GM18861 (cell line): Measurements from ENCODE around the gene CHRM1.

Experiments
- ATAC-seq: cut with Tn5 transposase; IDR thresholded peaks from one replicate; pipeline ENCODE4 v1.9.1; 2021; ENCODE audit not compliant: unreplicated experiment

The CHRM1 gene

DNA sequence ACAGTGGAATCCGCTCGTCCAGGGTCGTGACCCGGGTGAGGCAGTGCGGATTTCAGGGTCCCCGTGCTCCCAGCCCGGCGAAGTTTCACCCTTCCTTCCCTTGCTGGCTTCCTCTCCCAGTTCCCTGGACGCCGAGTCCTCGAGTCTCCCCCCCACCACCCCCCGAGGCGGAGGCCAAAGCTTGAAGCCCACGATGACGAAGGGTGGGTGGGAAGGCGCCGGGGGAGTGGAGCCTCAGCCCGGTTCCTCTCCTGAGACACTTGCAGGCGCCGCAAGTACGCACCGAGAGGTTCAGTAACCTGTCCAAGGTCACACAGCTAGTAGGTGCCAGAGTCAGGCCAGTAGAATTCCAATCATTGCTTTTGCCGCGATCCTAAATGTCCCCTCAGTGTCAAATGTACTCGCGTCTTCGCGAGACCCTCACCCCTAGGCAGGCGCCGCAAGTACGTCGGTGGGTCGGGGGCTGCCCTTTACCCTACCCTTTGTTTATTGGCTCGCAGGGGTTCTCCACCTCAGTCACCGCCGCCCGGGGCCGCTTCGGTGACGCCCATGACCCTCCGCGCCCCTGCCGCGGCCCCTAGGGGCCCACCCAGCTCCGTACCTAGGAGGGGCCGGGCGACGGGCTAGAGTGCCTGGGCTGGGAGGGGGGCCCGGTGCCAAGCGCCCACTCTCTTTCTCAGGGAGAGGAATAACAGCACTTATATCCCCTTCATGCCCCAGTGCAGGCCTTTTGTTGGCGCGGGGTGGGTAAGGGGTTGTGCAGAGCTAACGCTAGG, 5.7 kb upstream of the CHRM1 start:
- no peak for ATAC-seq

DNA sequence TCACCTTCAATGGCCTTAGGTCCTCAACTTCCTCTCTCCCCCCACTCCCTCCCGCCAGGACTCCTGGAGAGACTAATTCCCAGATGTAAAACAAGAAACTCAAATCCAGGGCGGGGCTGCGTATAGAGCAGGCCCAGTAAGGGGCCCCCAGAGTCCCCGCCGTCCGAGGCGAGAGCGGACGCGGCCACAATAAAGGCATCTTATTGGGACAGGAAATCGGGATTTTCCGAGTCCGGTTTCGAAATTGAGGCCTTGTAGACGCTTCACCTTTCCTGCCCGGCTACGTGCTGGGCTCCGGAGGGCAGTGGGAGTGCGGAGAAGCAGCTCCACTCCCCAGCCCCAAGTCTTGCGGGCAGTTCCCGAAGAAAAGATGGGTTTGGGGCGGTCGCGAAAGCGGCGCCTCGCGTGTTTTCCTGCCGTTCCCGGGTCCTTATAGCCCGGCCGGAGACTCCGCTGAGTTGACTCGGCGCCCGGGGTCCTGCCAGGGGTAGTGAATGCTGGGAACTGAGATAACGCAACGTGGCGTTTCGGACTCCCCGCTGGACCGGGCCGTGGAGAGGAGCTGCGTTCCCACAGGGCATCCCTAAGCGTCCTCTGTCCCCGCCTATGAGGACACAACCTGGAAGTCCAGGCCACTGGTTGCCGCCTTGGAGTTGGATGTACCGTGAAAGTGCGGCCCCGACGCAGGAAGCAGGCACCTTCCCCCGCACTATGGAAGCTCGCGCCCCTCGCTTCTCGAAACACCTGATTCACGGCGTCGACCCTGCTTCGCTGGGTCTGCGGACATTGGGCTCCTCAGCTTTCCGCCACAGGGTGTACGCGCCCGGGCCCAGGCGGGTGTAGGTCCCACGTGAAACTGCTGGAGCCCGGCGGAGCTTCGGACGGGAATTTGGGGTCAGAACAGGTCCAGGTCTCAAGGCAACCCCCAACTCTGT, 4.8 kb upstream of the CHRM1 start:
- no peak for ATAC-seq

DNA sequence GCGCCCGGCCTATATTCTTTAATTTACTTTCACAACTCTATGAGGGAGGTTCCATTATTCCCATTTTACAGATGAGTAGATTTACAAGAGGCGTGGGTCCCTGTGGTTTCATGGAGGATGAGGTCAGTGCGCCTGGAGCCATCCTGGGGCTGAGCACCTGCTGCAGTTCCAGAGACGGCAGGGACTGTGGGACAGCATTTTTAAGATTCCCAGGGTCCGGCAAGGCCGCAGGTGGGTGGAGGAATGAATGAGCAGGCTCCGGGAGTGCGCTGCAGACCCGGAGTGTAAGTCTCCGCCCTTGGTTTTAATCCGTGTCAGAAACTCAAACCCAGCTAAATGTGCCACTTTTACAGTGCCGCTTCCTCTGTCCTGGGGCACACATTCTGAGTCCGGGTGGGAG, 4.1 kb upstream of the CHRM1 start:
- no peak for ATAC-seq

DNA sequence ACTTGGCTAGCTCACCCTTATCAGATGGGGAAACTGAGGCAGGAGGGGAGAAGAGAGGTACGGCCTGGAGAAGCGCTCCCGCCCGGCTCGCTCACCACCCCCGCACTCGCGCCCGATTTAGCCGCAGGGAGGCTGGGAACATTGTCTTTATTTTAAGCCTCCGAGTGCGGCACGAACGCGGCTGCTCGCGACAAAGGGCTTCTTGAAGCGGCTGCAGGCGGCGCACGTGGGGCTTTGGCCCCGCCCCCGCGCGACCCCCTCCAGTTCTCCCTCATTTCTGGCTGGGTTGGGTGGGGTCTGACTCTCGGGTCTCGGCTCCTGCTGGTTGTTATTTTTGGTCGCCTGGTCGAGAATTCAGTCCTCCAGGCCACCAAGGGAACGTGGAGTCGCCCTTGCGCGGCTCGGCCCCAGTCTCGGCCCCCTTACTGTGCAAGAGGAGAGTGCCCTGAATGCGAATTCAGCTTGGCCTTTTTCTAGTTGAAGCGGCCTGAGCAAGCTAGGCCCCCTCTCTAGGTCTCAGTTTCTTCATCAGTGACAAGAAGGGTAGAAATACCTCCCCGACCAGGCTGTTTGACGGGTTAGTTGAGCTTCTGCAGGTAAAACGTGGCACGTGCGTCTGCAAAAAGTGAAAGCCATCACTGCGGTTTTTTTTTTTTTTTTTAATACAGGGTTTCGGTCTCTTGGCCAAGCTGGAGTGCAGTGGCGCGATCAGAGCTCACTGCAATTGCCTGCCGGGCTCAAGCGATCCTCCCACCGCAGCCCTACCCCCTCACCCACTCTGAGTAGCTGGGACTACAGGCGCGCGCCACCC, 2.6 kb upstream of the CHRM1 start:
- no peak for ATAC-seq

DNA sequence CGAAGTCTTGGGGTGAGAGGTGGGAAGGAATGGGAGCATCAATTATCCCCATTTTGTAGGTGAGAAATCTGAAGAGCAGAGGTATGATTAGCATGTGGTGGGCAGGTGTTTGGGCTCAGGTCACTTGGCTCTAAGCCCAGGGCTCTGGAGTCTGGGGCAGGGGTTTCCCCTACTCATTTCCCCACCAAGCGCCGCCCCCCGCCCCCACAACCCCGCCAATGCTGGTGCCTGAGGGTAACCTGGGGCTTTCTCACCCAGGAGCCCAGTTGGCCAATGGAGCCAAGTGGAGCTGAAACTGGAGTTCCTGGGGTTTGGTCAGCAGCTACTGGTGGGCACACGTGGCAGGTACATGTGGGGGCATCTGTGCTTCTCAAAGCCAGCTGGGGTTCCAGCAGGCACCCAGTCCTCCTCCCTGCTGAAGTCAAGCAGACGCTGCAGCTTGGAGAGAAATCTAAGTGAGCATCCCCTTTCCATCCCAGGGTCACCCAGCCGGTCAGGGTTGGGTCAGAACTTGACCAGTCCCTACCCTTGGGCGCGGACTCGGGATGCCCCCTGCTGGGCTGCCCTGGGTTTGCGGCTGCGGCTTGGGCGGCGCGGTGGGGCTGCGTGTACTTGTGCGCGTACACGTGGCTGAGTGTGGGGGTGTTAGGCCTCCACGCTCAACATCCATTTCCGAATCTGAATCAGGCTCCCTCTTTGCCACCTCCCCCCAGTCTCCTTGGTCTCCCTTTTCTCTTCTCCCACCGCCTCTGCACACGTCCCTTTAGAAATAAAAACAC, 1.7 kb upstream of the CHRM1 start:
- ATAC-seq: no peak

DNA sequence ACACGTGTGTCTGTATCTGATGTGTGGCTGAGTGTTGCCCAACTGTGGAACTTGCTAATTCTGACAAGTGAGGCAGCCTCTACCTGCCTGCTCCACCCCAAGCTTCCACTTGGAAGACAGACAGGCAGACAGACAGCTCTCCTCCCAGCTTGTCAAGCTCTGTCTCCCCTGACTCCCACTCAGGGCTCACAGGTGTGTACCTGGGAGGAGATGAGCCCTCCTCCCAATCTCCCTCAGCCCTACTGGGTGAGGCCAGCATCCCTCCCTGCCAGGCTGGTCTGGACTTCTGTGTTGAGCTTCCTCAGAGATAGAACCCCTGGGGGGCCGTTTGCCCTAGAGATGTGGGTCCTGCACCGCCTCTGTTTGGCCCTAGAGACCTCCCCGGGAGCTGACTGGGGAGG, 1.0 kb upstream of the CHRM1 start:
- ATAC-seq: no peak

DNA sequence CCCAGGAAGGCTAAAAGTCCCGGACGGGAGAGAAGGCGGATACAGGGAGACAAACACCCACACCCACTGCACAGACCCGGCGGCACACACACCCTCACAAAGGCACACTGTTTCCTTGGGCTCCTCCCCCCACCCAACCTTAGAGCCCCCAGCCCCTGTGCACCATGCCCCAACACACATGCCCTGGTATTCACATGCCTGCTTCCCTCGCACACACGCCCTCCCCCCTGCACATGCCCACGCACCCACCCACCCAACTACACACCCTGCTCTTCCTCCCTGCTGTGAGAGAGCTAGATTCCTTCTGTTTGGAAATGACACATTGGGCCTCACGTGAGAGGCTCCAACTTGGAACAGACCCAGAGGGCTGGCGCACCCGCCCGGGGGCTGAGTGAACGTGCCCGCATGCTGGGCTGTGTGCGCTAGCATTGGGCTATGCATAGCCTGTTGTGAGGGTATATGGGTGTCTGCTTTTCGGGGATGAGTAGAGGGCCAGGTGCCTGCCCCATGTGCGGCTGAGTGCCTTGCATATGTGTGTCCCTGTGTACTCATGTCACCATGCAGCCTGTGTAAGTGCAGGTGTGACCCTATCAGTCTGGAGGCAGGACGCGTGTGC, 518 bp upstream of the CHRM1 start:
- ATAC-seq: no peak

DNA sequence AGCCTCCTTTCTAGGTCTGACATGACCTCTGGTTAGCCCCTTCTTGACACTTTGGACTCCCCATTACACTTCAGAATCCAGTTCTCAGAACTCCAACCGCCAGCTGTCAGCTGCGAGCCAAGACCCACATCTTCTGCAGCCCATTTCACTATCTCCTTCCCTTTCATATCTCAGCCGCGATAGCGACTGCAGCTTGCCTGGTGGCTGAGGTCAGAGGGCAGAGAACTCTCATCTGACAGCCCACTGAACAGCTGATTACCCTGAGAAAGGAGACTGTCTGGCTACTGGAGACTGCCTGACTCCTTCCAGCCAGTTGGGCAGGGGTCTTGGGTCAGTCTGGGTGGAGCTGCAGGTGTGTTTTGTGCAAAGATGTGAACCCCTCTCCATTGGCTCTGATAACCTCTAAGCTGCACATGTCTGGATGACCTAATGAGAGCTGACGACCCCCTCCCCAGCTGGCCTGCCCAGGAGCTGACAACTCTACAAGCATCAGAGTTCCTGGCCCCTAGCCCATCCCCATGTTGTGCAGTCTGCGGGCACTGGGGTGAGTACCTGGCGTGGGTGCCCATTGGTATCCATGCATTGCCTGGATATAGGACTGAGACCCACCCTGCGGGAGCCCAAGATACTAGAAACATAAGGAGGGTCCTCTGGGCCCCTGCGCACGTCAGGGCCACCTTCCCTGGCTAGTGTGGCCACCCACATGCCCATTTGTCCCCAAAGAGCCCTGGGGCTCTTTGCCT, 1.1 kb downstream of the CHRM1 start:
- ATAC-seq: no peak

DNA sequence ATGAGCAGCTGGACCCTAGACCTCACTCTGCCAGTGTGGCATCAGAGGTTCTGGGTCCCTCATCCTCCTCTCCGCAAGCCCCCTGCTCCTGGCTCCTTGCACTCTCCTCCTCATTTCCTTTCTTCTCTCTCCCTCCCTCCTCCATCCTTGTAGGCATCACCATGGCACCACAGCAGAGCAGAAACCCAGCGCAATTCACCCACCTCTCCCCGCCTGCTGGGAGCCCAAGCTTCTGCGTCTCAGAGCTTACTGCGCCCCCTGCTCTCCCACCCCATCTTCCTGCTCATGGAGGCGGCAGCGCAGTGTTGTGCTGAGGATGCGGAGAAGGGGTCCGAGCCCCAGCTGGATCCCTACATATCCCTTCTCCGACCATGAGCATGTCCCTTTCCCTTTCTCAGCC, 1.7 kb downstream of the CHRM1 start:
- no peak for ATAC-seq

DNA sequence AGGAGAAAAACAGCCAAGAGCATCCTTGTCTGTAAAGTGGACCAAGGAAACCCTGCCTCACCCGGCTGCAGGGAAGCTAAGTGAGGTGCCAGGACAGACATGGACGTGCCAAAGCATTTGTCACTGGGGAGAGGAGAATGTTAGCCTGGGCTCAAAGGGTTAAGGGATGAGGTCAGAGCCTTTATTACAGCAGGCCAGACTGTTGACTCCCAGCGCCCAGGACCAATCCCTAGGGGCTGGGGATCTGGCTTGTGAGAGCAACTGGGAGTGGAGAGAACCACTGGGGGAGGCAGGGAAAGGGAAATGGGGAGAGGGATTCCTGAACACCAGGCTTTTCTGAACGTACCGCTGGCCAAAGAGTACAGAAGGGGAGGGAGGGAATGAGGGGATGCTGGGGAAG, 2.6 kb downstream of the CHRM1 start:
- no peak for ATAC-seq

DNA sequence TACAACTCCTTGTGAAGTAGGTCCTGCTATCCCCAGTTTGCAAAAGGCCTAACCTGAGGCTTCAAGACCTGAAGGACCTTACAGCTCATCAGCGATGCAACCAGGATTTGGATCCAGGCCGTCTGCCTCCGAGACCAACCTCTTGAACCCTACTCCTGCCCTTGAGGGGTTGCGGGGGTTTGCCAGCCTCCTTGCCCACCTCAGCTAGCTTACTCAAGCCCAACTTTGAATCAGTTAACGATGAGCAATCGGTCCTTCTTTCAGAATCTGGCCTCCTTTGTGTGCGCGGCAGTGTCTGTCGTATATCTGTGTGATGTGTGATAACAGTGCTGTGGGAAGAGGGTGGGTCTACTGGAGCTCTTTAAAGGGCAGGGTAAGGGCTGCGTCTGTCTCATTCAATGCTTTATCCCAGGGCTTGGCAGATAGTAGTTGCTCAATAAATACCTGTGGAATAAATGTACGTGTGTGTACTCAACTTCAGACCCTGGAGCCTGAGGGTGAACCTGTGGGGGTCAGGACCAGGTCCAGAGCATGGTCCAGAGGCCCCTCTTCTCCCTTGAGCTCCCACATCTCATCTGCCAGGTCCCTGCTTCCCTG, 3.2 kb downstream of the CHRM1 start:
- ATAC-seq: no peak

DNA sequence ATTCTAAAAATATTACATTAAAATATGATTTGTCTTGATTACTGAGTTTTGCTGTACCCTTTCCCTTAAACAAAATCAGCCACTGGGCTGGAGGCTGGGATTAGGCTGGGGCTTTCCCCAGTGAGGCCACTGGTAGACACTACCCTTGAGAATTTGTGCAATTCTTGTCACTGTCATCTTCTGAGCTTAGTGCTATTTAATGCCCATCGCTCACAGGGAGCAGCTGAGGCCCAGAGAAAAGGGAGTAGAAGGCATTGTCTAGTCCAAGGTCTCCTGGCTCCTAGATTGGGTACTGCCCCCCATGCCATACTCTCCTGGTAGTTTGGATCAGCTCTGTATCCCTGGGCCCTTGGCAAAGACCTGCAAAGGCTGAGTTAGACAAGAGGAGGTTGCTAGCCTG, 6.7 kb downstream of the CHRM1 start:
- no peak for ATAC-seq

DNA sequence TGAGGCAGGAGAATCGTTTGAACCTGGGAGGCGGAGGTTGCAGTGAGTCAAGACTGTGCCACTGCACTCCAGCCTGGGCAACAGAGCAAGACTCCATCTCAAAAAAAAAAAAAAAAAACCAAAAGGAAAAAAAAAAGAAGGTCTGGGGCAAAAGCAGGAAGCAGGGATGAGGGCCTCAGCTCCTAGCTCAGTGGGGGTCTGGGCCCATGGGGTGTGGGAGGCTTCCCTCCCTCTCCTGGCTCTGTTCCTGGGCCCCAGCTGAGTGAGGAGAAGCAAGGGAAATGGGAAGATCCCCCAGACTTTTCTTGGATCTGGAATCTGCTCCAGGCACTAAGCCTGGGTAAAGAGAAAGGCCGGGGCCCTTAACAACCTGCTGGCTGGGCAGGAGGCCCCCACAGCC, 8.9 kb downstream of the CHRM1 start:
- no peak for ATAC-seq

DNA sequence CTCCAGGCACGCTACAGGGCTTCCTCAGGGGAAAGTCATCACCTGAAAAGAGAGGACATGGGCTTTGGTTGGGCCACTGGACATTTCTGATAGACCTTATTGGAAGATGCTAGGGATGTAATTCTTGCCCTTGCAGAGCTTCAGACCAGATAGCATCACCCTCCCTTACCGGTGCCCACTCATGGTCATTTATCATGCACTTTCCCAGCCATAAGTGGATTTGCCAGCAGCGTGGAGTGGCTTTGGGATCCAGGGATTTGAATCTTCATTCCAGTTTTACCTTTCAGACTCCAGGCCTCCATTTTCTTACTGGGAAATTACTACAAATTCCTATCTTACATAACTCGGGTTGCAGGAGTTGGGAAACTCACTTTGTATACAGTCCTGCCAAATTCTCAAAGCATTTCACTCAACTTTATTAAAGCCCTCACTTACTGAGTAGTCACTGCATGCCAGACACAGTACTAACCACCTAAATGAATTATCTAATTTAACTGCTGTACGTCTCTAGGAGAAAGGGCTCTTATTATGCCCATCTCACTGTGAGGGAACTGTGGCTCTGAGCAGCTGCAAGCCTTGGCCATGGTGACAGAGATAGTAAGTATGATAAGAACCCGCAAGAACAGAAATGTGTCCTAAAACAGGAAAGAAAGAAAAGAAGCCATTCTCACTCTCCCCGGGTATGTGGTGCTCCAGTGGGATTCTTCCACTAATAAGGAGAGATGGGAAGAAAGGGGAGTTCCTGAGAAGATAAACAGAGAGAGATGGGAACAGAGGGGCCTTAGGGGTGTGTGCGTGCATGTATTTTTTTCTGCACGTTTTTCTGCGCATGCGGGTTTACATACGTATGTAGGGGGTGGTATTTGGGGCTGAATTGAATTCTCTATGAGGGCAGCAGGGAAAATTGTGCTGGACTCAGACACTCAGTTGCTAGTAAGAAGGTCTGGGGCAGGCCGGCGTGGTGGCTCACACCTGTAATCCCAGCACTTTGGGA, 9.7 kb downstream of the CHRM1 start:
- ATAC-seq: no peak

DNA sequence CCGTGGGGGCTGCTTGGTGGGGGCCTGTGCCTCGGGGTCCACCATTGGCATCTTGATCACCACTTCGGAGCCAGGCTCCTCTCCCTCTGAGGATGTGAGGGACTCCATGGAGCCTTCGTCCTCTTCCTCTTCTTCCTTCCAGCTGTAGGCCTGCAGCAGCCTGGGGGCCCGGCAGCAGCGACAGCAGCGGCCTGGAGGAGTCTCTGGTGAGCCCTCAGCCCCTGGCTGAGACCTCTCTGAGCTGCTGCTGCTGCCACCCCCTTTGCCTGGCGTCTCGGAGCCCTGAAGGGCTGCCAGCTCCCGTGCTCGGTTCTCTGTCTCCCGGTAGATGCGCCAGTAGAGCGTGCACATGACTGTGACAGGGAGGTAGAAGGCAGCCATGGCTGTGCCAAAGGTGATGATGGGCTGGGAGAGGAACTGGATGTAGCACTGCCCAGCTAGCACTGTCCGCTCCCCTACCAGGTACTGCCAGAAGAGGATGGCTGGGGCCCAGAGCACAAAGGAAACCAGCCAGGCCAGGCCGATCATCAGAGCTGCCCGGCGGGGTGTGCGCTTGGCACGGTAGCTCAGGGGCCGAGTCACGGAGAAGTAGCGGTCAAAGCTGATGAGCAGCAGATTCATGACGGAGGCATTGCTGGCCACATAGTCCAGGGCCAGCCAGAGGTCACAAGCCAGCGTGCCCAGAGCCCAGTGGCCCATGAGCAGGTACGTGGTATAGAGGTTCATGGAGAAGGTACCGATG, 10.9 kb downstream of the CHRM1 start:
- no peak for ATAC-seq

DNA sequence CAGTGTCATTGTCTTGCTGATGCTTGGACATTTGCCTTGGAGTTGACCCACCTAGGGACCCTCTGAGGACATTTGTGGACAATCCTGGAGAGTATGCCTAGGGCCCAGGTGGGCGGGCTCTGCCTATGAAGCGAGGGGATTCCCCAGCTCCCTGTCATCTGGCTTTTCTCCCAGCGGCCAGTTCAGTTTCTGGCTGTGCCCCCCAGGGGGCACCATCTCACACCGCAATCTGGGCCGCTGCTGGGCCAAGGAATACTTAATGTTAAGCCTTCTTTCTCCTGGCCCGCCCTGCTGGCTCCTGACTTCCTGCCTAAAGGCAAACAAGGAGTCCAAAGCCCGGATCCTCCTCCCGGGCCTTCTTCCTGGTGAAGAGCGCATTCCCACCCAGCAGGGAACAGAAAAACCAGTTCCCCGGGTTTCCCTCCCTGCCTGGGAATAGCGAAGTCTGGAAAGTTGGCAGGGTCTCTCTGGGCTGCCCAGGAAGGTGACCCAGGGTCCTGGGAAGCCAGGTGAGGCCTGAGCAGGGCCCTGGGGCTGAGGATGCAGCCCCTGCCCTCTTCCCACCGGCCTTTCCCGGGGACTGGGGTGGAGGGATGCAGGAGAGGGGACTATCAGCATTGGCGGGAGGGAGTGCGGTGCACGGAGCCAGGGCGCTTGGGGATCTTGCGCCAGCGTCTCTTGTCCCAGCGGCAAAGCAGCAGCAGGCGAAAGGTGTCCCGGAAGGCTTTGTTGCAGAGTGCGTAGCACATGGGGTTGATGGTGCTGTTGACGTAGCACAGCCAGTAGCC, 11.9 kb downstream of the CHRM1 start:
- ATAC-seq: no peak
